Tibial nerve (tissue), 3 donors: Measurements from ENCODE around the gene TMEM47.

Experiments
- POLR2A ChIP-seq, 2 donors: fragments of 450-650 bp; IDR thresholded peaks; one replicate each; pipeline ENCODE4 v1.6.1; 2017; ENCODE audit warnings: antibody characterized with exemption in 2 of 2, mild to moderate bottlenecking in 2 of 2, moderate library complexity in 2 of 2
- TF ChIP-seq, protein P1 (sequence below), 5 experiments: fragments of 200-600 bp in 3 of 5; fragments of 450-650 bp in 2 of 5; sonication (generic) in 3 of 5; IDR thresholded peaks; one replicate each; pipeline ENCODE4 v1.5.1; 2016 to 2019; ENCODE audit warnings: antibody characterized with exemption in 5 of 5, mild to moderate bottlenecking in 3 of 5, moderate library complexity in 2 of 5

- TF ChIP-seq, protein P1, sequence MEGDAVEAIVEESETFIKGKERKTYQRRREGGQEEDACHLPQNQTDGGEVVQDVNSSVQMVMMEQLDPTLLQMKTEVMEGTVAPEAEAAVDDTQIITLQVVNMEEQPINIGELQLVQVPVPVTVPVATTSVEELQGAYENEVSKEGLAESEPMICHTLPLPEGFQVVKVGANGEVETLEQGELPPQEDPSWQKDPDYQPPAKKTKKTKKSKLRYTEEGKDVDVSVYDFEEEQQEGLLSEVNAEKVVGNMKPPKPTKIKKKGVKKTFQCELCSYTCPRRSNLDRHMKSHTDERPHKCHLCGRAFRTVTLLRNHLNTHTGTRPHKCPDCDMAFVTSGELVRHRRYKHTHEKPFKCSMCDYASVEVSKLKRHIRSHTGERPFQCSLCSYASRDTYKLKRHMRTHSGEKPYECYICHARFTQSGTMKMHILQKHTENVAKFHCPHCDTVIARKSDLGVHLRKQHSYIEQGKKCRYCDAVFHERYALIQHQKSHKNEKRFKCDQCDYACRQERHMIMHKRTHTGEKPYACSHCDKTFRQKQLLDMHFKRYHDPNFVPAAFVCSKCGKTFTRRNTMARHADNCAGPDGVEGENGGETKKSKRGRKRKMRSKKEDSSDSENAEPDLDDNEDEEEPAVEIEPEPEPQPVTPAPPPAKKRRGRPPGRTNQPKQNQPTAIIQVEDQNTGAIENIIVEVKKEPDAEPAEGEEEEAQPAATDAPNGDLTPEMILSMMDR (IDR thresholded peaks at IDR 0.05) = no peak
- TF ChIP-seq POLR2A (IDR thresholded peaks at IDR 0.05) = no peak
These were observed 1.2 kb upstream of the TMEM47 start for GRCh38 chrX:34658326-34658725.
